Ovary (tissue), 9 donors: ENCODE results near the gene SEMA4D. TPM values are rescaled to one million over a fixed set of nuclear protein-coding genes. Genes with fewer than 3 reads are reported as not detected.

Experiments used
- DNase-seq, 5 donors: peaks; one replicate each; pipeline ENCODE4 v3.0.0-alpha.2; 2019 to 2020
- H3K27ac ChIP-seq, 2 donors: fragments of 200-600 bp; one replicate each; pipeline versions ENCODE4 v1.5.1 to v1.8.0; 2019 to 2022
- H3K27me3 ChIP-seq: fragments of 200-600 bp; one replicate; pipeline ENCODE4 v1.8.0; 2022
- H3K36me3 ChIP-seq: fragments of 200-600 bp; sonication (generic); one replicate; pipeline ENCODE4 v1.5.1; 2019
- H3K4me1 ChIP-seq: one replicate; pipeline ENCODE4 v1.8.1; 2013; ENCODE audit warnings: mild to moderate bottlenecking, moderate library complexity; ENCODE audit not compliant: insufficient read depth
- H3K4me3 ChIP-seq: fragments of 200-600 bp; sonication (generic); one replicate; pipeline ENCODE4 v1.5.1; 2017
- H3K9me3 ChIP-seq, 2 donors: fragments of 200-600 bp in 1 of 2; sonication (generic) in 1 of 2; one replicate each; pipeline versions ENCODE4 v1.5.1 to v1.8.1; 2013 to 2019; ENCODE audit warnings: mild to moderate bottlenecking in 1 of 2, moderate library complexity in 1 of 2
- CTCF ChIP-seq, 3 donors: fragments of 450-650 bp in 2 of 3; fragments of 200-600 bp in 1 of 3; IDR thresholded peaks; one replicate each; pipeline versions ENCODE4 v1.5.1 to v1.8.0; 2016 to 2022; ENCODE audit warnings: antibody characterized with exemption in 3 of 3, mild to moderate bottlenecking in 1 of 3
- EP300 ChIP-seq: sonication (generic); formaldehyde crosslinking; IDR thresholded peaks from one replicate; pipeline ENCODE4 v1.6.1; 2017; ENCODE audit warnings: antibody characterized with exemption
- POLR2A ChIP-seq: fragments of 450-650 bp; IDR thresholded peaks from one replicate; pipeline ENCODE4 v1.6.1; 2017; ENCODE audit warnings: antibody characterized with exemption, mild to moderate bottlenecking, moderate library complexity
- WGBS, 3 donors: extraction: QIAGEN DNeasy Blood & Tissue Kit in 1 of 3; methylation state at CpG; one replicate each; pipeline versions ENCODE4 v1.1.5 to v1.1.7; 2013 to 2017; 5-methylcytosine and 5-hydroxymethylcytosine counted together
- intact Hi-C, 4 donors: fragments of 100-400 bp; cut with DNase I; formaldehyde crosslinking; loops; one replicate each; pipeline versions ENCODE4 v1.11.0 to v1.15.1; 2022 to 2023
- polyA plus RNA-seq, 2 donors: library from polyadenylated mRNA; stranded (reverse); fragments of 200-250 nt in 1 of 2; fragments of 350-450 nt in 1 of 2; fragmentation: Illumina TruSeq in 1 of 2; extraction: RNeasy Lipid Tissue Mini Kit (QIAGEN cat#74804) in 1 of 2; gene quantifications; one replicate each; pipeline ENCODE4 v1.2.3, GENCODE V29; 2013 to 2014
- total RNA-seq, 7 donors: library from RNA; depleted of rRNA in 2 of 7; stranded (reverse); fragments of >200 nt in 2 of 7; fragmentation: NEBNext Ultra II Directional in 3 of 7; extraction: Animal tissue kit (Norgen Biotek cat#: 25700) in 3 of 7; gene quantifications; one replicate each; pipeline versions ENCODE4 v1.1.0 to v1.2.4, GENCODE V29; 2016 to 2023
- donor health status: DM: no; HTN: no; CAD: no; lungs with moderate emphysema.
- donor health status: DM: no; HTN: no; CAD: no.
- donor health status: Bipolar disorder and iron deficiency.
- donor health status: DM: yes; HTN: yes; CAD: no.
- donor health status: DM: no; HTN: no; CAD: no.
- donor health status: DM: yes; HTN: yes; CAD: no.

SEMA4D gene
- total and polyA plus RNA-seq, 9 donors: 6.0 to 27.2 (median 16.7) TPM

GRCh38 chr9:89363921-89364665 lies 133.8 kb downstream of the SEMA4D start:
- no peak overlapping the region for H3K4me3 ChIP-seq
- intact Hi-C loops: no loop called here
- H3K27ac ChIP-seq: no peak overlapping the region
- H3K9me3 ChIP-seq: no peaks in the 10 kb centered on the region
- DNase-seq: peak in 1 of 5 donors; percentile 12
- 87 to 93% (median 91%) methylated on average over 9 of the region's 9 CpGs for WGBS, 3 donors
- H3K27me3 ChIP-seq: no peaks in the 10 kb centered on the region
- no peaks in the 10 kb centered on the region for H3K36me3 ChIP-seq
- no peaks in the 10 kb centered on the region for H3K4me1 ChIP-seq
- no peak for TF ChIP-seq CTCF (IDR thresholded peaks at IDR 0.05)
- no peak for TF ChIP-seq EP300
- no peak for TF ChIP-seq POLR2A

DNA sequence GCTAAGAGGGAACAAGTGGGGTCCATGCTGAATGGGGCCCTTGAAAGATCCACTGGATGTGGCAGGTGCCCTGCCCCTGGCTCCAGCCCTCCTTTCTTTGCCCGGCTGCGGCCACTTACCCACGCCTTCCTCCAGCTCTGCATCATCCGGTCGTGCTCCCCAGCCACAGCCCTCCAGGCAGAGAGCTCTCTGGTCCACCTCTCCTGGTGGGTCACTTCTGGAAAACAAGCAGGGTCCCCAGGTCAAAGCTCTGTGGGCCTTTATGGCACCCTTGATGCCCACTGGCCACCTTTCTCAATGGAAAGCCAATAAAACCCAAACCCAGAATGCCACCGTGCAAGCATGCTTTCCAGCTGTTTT lies 134.6 kb downstream of the SEMA4D start:
- no peak overlapping the region for H3K27ac ChIP-seq
- no peak for TF ChIP-seq EP300
- H3K9me3 ChIP-seq: no peaks in the 10 kb centered on the region
- H3K4me3 ChIP-seq: no peak overlapping the region
- no peaks in the 10 kb centered on the region for H3K27me3 ChIP-seq
- no peaks in the 10 kb centered on the region for H3K36me3 ChIP-seq
- intact Hi-C loops: no loop called here
- 85 to 88% (median 87%) methylated on average over 6 of the region's 6 CpGs for WGBS, 3 donors
- H3K4me1 ChIP-seq: no peaks in the 10 kb centered on the region
- peak in 1 of 5 donors; percentile 6 for DNase-seq

DNA sequence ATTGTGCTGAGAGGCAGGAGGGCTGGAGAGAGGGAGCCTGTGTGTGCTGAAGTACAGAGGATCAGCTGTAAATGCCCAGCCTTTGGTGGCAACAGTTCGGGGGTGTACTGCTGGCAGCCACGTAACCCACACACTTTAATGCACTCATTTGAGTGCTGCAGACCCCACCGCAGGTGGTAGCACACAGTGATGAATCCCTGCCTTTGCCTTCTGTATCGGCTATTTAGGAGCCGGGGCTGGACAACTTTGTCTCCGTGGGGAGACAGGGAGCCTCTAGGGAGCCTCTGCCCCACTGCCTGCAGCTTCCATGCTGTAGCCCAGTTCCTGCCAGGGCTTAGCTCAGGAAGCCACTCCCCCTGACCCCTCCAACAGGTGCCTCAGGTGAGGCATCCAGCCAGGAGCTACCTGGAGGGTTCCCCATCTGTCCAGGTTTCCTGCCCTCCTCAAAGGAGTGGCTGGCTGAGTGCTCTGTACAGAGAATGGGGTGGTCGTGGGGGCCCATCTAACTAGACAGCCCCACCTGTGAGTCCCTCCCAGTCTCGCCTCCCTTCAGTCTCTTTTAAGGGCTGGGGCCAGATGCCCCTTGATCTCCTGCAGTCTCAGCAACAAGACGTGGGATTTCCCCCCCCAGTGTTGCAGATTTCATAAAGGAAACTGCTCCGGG lies 135.1 kb downstream of the SEMA4D start:
- H3K4me1 ChIP-seq: no peaks in the 10 kb centered on the region
- TF ChIP-seq EP300 (no peak), POLR2A (no peak), CTCF (IDR thresholded peaks at IDR 0.05) (no peak)
- no peaks in the 10 kb centered on the region for H3K27me3 ChIP-seq
- no peaks in the 10 kb centered on the region for H3K36me3 ChIP-seq
- intact Hi-C loops: no loop called here
- no peak overlapping the region for H3K4me3 ChIP-seq
- no peaks in the 10 kb centered on the region for H3K9me3 ChIP-seq
- WGBS, 3 donors: 79 to 87% (median 87%) methylated on average over 7 to 10 of the region's 10 CpGs
- peak in 3 of 5 donors; percentile 7 to 15 (median 14) for DNase-seq
- no peak overlapping the region for H3K27ac ChIP-seq

GRCh38 chr9:89361816-89362646 lies 135.9 kb downstream of the SEMA4D start:
- intact Hi-C loops: no loop called here
- H3K27me3 ChIP-seq: no peaks in the 10 kb centered on the region
- WGBS, 3 donors: 84 to 86% (median 86%) methylated on average over 8 to 9 of the region's 9 CpGs
- DNase-seq: peak in 2 of 5 donors; percentile 12 to 16
- no peaks in the 10 kb centered on the region for H3K9me3 ChIP-seq
- no peak overlapping the region for H3K27ac ChIP-seq
- no peak overlapping the region for H3K4me3 ChIP-seq
- no peaks in the 10 kb centered on the region for H3K4me1 ChIP-seq
- H3K36me3 ChIP-seq: no peaks in the 10 kb centered on the region
- no peak for TF ChIP-seq EP300
- TF ChIP-seq CTCF (IDR thresholded peaks at IDR 0.05): no peak
- no peak for TF ChIP-seq POLR2A
